ENCODE measurements around the gene ZNF630.
"Not testable (repeated sequence)": the region's sequence is repeated elsewhere in the genome, so short reads cannot be mapped to it uniquely, and the experiment has no call there.

The ZNF630 gene

DNA sequence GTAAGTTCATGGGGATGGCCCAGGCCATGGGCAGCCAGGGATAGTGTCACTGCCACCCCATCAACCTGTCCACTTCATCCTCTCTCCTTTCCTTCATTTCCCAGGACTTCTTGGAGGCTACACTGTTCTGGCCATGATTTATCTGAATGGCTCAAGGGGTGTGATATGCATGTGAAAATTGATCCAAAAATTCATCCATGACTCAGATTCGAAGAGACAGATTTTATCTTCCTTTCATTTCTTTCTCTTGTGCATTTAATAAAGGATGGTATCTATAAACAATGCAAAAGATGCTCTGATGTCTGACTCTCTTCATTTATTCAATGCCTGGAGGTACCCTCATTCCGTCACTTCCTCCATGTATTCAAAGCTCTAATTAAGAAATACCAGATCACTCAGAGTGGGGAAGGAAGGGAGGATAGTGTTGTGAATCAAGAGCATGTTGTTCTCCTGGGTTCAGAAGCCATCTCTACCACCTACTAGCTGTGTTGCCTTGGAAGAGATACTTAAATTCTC lies 61.9 kb downstream of the ZNF630 start:
- not testable (repeated sequence) for H3K27ac ChIP-seq (ENCODE audit: low read length); H3K27me3 ChIP-seq (ENCODE audit: control insufficient read depth, insufficient read depth, low read length); H3K4me1 ChIP-seq (ENCODE audit: control insufficient read depth, insufficient read depth, low read length); H3K36me3 ChIP-seq (ENCODE audit: control insufficient read depth, insufficient read depth, low read length); H3K4me3 ChIP-seq (ENCODE audit: low read length); DNase-seq (ENCODE audit: low read depth, low spot score); H3K9me3 ChIP-seq (ENCODE audit: control insufficient read depth, insufficient read depth, low read length)
- no CpG with 5 or more reads among the region's 2 CpGs for WGBS (ENCODE audit: insufficient coverage, insufficient read length)

Measured in iPS DF 6.9 (cell line).